Thyroid gland (tissue), 4 donors: ENCODE measurements around the gene NTN5.

Experiments
- CTCF ChIP-seq, 6 experiments: fragments of 200-600 bp in 3 of 6; fragments of 450-650 bp in 3 of 6; sonication (generic) in 3 of 6; IDR thresholded peaks; one replicate each; pipeline ENCODE4 v1.5.1; 2016 to 2019; ENCODE audit warnings: antibody characterized with exemption in 6 of 6, mild to moderate bottlenecking in 2 of 6, inconsistent platforms in 1 of 6, moderate library complexity in 1 of 6
- POLR2A ChIP-seq, 2 donors: fragments of 450-650 bp; IDR thresholded peaks; one replicate each; pipeline ENCODE4 v1.6.1; 2017; ENCODE audit warnings: antibody characterized with exemption in 2 of 2, mild to moderate bottlenecking in 2 of 2, moderate library complexity in 1 of 2

GRCh38 chr19:48635263-48635965 is 37.4 kb downstream of the NTN5 start:
- no peak for TF ChIP-seq CTCF (IDR thresholded peaks at IDR 0.05)
- peak in 1 of 2 donors; percentile 85 for TF ChIP-seq POLR2A (IDR thresholded peaks at IDR 0.05)
